ENCODE results near the gene MYBPHL. TPM values are rescaled to one million over a fixed set of nuclear protein-coding genes. Genes with fewer than 3 reads are reported as not detected.

The MYBPHL gene
- total RNA-seq, 1 donor from 2014 or later, result 0.76 TPM

DNA sequence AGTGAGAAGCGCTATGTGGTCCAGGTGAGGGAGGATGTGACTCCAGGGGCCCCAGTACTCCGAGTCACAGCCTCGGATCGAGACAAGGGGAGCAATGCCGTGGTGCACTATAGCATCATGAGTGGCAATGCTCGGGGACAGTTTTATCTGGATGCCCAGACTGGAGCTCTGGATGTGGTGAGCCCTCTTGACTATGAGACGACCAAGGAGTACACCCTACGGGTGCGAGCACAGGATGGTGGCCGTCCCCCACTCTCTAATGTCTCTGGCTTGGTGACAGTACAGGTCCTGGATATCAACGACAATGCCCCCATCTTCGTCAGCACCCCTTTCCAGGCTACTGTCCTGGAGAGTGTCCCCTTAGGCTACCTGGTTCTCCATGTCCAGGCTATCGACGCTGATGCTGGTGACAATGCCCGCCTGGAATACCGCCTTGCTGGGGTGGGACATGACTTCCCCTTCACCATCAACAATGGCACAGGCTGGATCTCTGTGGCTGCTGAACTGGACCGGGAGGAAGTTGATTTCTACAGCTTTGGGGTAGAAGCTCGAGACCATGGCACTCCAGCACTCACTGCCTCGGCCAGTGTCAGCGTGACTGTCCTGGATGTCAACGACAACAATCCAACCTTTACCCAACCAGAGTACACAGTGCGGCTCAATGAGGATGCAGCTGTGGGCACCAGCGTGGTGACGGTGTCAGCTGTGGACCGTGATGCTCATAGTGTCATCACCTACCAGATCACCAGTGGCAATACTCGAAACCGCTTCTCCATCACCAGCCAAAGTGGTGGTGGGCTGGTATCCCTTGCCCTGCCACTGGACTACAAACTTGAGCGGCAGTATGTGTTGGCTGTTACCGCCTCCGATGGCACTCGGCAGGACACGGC, 55.3 kb downstream of the MYBPHL start:
- no peak for ATAC-seq

DNA sequence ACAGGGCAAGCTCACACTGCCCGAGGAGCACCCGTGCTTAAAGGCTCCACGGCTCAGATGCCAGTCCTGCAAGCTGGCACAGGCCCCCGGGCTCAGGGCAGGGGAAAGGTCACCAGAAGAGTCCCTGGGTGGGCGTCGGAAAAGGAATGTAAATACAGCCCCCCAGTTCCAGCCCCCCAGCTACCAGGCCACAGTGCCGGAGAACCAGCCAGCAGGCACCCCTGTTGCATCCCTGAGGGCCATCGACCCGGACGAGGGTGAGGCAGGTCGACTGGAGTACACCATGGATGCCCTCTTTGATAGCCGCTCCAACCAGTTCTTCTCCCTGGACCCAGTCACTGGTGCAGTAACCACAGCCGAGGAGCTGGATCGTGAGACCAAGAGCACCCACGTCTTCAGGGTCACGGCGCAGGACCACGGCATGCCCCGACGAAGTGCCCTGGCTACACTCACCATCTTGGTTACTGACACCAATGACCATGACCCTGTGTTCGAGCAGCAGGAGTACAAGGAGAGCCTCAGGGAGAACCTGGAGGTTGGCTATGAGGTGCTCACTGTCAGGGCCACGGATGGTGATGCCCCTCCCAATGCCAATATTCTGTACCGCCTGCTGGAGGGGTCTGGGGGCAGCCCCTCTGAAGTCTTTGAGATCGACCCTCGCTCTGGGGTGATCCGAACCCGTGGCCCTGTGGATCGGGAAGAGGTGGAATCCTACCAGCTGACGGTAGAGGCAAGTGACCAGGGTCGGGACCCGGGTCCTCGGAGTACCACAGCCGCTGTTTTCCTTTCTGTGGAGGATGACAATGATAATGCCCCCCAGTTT, 56.1 kb downstream of the MYBPHL start:
- no peak for ATAC-seq

DNA sequence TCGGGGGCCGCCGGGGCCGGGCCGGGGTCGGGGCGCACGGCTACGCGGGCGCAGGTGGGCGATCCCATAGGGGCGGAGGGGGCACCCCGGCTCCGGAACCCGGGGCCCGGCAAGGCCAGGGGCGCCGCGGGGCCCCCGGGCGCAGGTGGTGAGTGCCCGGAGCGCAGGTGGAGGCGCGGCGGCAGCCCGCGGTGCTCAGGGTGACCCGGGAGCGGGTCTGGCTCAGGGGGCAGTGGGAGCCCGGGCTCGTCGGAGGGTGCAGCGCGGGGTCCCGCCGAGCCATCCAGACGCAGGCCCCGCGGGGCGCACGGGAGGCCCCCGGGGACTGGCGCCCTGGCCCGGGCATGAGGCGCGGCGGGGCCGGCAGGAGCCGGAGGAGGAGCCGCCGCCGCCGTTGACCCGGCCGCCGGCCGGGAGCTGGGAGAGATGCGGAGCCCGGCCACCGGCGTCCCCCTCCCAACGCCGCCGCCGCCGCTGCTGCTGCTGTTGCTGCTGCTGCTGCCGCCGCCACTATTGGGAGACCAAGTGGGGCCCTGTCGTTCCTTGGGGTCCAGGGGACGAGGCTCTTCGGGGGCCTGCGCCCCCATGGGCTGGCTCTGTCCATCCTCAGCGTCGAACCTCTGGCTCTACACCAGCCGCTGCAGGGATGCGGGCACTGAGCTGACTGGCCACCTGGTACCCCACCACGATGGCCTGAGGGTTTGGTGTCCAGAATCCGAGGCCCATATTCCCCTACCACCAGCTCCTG, 57.0 kb downstream of the MYBPHL start:
- no peak for ATAC-seq

DNA sequence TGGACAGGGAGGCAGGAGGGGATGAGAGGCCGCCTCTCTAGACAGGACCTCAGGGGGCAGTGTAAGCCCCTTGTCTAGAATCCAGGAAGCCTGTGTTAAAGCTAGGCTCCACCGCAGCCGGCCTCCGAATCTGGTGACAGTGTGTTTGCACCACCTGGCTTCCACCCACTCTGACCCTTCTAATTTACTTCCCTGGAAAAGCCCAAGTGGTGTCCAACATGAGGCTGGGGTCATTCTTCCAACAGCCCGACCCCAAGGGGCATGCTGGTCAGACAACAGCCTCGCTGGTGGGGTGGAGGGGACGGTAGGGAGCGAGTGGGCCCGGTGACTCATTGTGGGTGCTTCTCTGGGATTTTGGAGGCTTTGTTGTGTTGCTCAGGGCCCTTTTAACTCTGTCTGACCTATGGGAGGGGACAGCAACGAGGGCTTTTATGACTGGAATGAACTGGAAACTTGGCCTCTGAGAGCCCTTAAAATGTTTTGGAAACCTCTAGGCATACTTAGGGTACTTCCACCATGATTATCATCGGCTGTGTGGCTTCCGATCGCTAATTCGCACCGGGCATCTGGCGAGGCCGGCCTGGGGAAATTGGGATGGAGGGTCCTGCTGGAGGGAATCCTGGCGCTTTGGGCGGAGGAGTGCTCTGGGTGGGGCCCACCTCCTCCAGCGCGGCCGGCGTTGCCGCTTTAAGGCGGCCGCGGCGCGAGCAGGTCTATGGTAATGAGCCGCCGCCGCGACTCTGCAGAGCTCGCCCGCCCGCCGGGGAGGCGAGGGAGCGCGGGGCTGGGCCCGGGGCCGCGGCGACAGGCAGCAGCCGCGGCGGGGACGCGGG, 57.8 kb downstream of the MYBPHL start, which contains the start of gene CELSR2:
Gene CELSR2 (plus strand): TSS at position 743 of the 833 bp plus-strand sequence. CDS start 541 bp downstream, outside the sequence.
- peak; percentile 55 for ATAC-seq

DNA sequence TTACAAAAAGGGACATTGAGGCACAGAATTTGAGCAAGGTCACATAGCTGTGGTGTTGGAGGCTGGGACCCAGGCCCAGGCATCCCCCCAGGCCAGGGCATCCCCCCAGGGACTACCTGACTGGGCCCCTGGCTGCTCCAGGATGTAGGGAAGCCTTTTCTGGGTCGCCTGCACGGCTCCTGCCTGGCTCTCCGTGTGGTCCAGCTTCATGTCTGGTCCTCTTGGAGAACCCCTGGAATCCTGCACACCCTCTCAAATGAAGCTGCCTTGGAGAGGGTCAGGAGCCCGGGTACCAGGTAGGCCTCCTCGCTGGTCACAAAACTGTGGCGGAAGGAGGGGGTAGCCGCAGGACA, 58.4 kb downstream of the MYBPHL start:
- no peak for ATAC-seq

DNA sequence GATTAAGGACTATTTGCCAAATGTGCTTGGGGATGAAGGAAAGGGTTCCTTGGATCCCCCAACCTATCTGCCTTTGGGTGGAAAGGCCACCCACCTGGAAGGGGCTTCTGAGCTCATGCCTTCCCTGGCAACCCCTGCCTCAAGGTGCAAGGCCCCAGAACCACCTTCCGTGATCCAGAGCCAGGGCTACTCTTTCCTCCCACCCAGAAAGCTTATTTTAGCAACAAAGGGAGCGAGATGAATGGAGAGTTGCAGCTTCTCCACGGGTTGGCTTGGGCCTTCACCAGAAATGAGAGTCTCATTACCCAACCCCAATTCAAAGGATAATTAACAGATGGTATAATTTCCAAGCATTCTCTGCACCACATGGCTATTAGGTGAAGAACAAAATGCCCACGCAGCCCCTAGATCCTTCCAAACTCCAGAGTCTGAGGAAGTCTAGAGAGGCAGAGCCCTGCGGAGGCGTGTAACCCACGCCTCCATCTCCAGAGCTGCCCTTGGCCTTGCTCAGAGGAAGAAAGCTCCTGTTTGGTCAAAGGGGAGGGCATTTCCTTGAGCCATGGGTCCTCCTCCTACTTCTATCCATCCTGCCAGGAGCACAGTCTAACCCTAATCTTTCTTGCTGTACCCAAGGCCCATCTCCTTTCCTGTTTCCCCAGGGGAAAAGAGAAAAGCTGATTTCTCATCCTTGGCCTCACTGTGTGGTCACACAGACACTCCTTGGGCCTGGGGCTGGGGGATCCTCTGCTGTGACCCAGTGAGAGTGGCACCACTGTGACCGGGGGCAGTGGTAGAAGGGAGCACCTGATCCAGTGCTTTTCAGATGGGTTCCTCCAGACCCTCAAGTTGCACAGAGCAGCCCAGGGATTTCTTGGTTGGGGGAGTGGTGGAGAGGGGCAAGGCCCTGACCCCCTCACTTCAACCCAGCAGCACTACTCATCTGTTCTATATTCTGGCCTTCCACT, 59.1 kb downstream of the MYBPHL start:
- no peak for ATAC-seq

DNA sequence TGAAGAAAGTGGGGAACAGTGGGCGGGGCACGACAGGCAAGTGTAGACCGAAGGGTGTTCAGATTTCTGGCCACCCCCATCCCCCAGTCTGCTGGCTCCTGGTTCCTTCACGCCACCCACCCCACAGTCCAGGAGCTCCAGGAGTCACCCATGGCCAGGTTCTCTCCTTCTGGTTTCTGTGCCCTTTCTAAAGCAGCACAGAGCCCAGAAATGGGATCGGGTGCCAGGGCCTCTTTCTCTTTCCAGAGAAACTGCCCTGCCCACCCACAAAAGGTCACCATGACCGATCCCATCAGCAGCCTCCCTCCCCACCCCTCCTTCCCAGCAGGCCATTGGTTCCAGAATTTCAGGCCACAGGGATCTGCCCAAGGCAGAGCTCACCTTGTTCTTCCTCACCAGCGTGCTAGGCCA, 60.7 kb downstream of the MYBPHL start:
- no peak for ATAC-seq

DNA sequence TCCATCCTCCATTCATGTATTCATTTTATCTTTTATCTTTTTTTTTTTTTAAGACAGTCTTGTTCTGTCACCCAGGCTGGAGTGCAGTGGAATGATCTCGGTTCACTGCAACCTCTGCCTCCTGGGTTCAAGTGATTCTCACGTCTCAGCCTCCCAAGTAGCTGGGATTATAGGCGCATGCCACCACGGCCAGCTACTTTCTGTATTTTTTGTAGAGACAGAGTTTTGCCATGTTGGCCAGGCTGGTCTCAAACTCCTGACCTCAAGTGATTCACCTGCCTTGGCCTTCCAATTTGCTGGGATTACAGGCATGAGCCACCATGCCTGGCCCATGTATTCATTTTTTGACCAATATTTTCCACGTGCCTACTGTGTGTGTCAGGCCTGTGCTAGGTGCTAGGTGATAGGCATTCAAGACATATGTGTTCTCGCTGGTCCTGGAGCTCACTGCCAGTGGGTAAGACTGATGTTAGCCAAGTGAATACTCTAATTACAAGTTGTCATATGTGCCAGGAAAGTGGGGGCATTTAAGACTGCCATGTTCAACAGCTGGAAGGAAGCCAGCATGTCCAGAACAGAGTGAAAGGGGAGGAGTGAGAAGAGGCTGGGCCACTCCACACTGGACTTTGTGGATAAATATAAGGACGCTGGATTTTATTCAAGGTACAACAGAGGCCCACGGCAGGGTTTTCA, 62.8 kb downstream of the MYBPHL start:
- no peak for ATAC-seq

DNA sequence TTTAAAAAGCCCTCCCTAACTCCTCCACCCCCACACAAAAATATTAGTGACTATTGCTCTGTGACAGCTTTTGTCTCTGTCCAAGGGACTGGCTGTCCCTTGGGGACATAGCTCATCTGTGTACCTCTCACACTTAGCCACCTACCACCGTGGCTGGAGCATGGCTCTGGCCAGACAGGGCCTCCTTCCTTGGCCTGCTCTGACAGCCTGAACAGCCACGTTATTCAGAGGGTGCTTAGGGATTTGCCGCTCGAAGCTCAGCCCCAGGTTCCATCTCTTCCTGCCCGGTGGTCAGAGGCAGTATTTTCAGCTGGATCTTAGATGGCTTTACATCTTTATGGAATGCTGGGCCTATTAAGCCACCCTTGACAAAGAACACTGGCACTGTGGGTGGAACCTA, 63.6 kb downstream of the MYBPHL start:
- ATAC-seq, result no peak

DNA sequence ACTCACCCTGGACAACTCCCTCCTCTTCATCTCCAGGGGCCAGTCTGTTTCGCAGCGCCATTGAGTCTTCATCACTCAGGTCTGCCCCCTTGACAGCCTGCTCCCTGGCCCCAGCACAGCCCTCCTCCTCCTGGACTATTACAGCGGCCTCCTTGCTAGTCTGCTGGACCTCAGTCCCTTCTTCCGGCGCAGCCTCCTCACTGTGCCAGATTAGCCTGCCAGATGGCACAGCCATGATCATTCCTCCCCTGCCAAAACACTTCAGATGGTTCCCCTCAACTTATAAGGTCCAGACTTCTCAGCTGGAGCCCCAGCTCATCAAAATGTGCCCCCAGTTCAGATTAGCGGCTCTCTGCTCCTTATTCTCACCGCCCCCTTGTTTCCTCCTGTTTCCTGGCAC, 64.4 kb downstream of the MYBPHL start:
- ATAC-seq, result no peak

Other genes with a start within 250 kb of the MYBPHL start
- 47.7 TPM for gene TAF13, start 231.0 kb downstream of the MYBPHL start, total RNA-seq
- gene TMEM167B, start 216.2 kb downstream of the MYBPHL start, total RNA-seq, result 28.9 TPM
- 1.9 TPM for gene ELAPOR1, start 192.9 kb downstream of the MYBPHL start, total RNA-seq
- 154 TPM for gene SARS1, start 93.1 kb downstream of the MYBPHL start, total RNA-seq
- gene CELSR2, start 57.5 kb downstream of the MYBPHL start, total RNA-seq, result 41.6 TPM
- 10.9 TPM for gene PSRC1, start 23.9 kb downstream of the MYBPHL start, total RNA-seq
- gene SORT1, start 90.9 kb upstream of the MYBPHL start, total RNA-seq, result 60.6 TPM
- gene PSMA5, start 119.4 kb upstream of the MYBPHL start, total RNA-seq, result 86.2 TPM
- gene SYPL2, start 159.5 kb upstream of the MYBPHL start, total RNA-seq, result not detected
- gene ATXN7L2, start 176.9 kb upstream of the MYBPHL start, total RNA-seq, result 2.7 TPM
- 7.2 TPM for gene CYB561D1, start 187.1 kb upstream of the MYBPHL start, total RNA-seq
- gene AMIGO1, start 202.7 kb upstream of the MYBPHL start, total RNA-seq, result 1.2 TPM
- not detected for gene GPR61, start 232.9 kb upstream of the MYBPHL start, total RNA-seq
- 10.5 TPM for gene GNAI3, start 241.6 kb upstream of the MYBPHL start, total RNA-seq